Mesodermal cell (in vitro differentiated cells): ENCODE data around the gene DDX27.

Source experiments
- H3K27ac ChIP-seq: 2 replicates; pipeline ENCODE4 v1.7.0; 2013; ENCODE audit warnings: mild to moderate bottlenecking, low read depth, low read length, moderate library complexity; ENCODE audit not compliant: severe bottlenecking
- H3K36me3 ChIP-seq: 2 replicates; pipeline ENCODE4 v1.7.1; 2013; ENCODE audit warnings: mild to moderate bottlenecking, low read length, moderate library complexity; ENCODE audit not compliant: control insufficient read depth, insufficient read depth
- H3K4me1 ChIP-seq: one replicate; pipeline ENCODE4 v1.7.1; 2013; ENCODE audit warnings: mild to moderate bottlenecking, low read length; ENCODE audit not compliant: insufficient read depth, control insufficient read depth, poor library complexity, severe bottlenecking
- H3K4me3 ChIP-seq: 2 replicates; pipeline ENCODE4 v1.7.0; 2013; ENCODE audit warnings: low read length, control low read depth, mild to moderate bottlenecking; ENCODE audit not compliant: insufficient read depth, poor library complexity, severe bottlenecking; ENCODE audit errors: extremely low read depth
- H3K9me3 ChIP-seq: 2 replicates; pipeline ENCODE4 v1.7.1; 2013; ENCODE audit warnings: mild to moderate bottlenecking, low read length, moderate library complexity; ENCODE audit not compliant: control insufficient read depth
- WGBS, 2 experiments: methylation state at CpG; one replicate each; pipeline ENCODE4 v1.1.5; 2013; ENCODE audit warnings: missing lambda C conversion rate in 2 of 2; ENCODE audit not compliant: insufficient coverage in 2 of 2; 5-methylcytosine and 5-hydroxymethylcytosine counted together

DDX27 gene

DNA sequence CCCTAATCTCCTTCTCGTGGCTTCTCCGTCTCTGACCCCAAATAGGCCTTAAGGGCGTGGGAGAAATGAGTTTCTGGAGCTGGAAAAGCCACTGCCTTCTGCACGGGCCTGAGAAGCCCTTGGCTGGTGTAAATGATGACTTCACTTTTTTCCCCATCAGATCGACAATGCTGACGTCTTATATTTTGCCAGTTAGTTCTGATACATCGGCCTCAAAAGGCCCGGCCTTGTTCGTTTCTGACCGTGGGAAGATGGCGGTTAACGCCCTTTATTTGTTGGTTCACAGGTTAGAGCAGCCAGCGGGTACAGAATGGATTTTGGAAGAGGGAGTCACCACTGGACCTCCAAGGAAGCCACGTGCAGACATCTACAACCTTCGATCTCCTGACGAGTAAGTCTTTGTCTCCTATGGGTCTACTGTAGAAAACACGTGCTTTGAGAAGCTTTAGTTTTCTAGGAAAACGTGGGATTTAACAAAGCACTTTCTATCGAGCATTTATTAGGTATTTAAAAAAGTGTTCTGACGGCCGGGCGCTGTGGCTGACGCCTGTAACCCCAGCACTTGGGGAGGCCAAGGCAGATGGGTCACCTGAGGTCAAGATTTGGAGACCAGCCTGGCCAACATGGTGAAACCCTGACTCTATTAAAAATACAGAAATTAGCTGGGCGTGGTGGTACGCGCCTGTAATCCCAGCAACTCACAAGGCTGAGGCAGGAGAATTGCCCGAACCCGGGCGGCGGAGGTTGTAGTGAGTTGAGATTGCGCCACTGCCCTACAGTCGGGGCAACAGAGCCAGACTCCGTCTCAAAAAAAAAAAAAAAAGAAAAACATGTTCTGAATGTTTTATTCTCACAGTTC, 59.8 kb downstream of the DDX27 start:
- peaks cover 71% of the 10 kb centered on the region for H3K36me3 ChIP-seq
- 0% methylated on average over 15 to 27 of the region's 33 CpGs for WGBS, 2 experiments
- peaks cover 24% of the 10 kb centered on the region for H3K9me3 ChIP-seq
- peak overlapping the region; percentile 89 for H3K4me3 ChIP-seq
- peaks cover 3% of the 10 kb centered on the region for H3K4me1 ChIP-seq
- H3K27ac ChIP-seq: peak overlapping the region; percentile 95

DNA sequence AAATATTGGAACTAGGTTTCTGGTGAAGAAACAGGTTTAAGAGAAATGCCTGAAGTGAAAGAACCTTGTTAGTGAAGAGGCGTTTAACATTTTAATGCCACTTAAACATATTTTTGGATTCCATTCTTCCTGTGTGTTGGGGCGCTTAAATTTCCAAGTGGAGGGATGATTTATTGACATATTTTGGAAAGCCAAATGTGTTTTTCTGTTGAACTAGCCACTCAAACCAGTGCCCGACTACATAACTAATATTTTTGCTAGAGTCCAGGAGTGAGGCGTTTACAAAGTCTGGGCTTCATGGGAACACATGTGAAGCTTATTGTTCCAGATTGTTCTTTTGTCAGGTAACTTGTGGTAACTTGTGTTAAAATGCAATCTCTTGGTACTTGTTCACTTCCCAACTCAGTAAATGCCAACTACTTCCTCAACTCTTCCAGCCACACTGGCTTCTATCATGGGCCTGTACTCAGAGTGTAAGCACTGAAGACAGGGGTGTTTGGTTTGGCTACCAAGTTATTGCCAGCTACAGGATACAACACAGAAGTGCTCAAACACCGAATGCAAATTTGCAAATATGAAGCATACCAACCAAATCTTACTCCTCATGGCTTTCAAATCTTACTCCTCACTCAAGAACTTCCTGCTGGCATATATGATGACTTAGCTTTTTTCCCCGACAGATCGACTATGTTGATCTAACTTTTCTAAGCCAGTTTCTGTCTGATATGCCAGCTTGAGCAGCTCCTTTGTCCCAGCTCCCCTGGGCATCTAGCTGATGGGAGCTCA, 60.7 kb downstream of the DDX27 start:
- H3K9me3 ChIP-seq: peaks cover 24% of the 10 kb centered on the region
- 4 to 10% methylated on average over 2 to 3 of the region's 7 CpGs for WGBS, 2 experiments
- H3K4me3 ChIP-seq: peak overlapping the region; percentile 89
- peaks cover 74% of the 10 kb centered on the region for H3K36me3 ChIP-seq
- peak overlapping the region; percentile 95 for H3K27ac ChIP-seq
- peaks cover 3% of the 10 kb centered on the region for H3K4me1 ChIP-seq

DNA sequence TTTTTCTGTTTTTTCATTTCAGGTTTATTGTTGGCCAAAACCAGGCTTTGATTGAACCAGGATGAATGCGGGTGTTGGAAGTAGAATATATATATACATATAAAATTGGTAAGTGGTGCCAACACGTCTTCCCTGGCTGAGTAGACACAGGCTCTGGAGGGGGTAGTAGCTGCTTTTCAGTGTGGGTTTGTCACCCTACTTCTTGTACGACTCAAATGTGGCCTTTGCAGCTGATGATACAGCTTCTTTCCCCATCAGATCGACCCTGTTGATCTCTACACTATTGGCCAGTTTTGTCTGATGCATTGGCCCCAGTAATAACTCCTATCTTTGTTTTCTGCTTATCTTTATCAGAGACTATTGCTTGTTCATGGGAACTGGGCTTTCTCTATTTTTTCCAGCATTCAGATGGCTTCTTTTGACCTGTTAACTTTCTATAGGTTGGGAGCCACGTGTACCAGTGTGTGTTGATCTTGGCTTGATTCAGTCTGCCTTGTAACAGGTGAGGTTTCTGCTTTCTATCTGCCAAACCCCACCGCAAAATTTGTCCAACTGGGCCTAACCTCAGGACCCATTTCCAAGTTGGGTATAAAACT, 61.3 kb downstream of the DDX27 start:
- Histone ChIP-seq H3K4me3 (peak overlapping the region; percentile 89), H3K27ac (peak overlapping the region; percentile 95), H3K9me3 (peaks cover 29% of the 10 kb centered on the region), H3K4me1 (peaks cover 3% of the 10 kb centered on the region), H3K36me3 (peaks cover 74% of the 10 kb centered on the region)
- 12 to 27% methylated on average over 2 to 3 of the region's 6 CpGs for WGBS, 2 experiments

DNA sequence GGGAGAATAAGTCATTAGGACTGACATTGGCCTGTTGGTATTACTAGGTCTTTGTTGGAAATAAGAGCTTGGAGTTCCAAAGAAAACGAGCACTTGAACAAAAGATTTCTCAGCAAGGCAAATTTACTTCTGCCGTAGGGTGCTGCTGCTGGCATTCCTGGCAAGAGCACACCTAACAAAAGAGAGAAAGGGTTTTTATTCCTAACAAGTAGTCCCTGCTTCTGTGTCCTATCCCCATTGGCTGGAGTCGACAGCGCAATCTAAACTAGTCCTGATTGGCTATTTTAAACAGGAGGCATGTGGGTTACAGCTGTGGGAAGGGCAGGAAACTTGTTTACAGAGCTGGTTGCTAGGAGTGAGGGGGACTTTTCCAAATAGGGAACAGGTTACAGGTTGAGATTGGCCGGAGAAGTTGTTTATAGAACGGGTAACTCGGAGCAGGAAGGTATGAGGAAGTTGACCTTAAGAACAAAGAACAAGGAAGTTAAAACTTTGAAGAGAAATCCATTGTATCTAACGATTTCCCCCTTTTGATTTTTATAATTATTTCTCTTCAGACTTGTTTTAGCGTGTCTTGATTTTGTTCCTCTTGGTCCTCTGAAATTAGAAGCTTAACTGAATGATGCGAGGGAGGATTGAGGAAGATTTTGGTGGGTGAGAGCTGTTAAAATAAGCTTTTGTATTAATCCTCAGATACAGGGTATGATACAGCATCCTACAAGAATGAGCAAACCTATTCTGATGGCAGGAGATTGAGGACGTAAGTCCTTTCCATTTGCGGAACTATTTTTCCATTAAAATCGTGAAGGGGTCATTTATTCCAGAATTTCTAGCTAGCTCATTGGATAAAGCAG, 62.1 kb downstream of the DDX27 start:
- Histone ChIP-seq H3K36me3 (peaks cover 76% of the 10 kb centered on the region), H3K27ac (peak overlapping the region; percentile 95), H3K4me1 (peaks cover 6% of the 10 kb centered on the region), H3K4me3 (peak overlapping the region; percentile 89), H3K9me3 (peaks cover 36% of the 10 kb centered on the region)
- 26 to 27% methylated on average over 9 to 10 of the region's 13 CpGs for WGBS, 2 experiments

DNA sequence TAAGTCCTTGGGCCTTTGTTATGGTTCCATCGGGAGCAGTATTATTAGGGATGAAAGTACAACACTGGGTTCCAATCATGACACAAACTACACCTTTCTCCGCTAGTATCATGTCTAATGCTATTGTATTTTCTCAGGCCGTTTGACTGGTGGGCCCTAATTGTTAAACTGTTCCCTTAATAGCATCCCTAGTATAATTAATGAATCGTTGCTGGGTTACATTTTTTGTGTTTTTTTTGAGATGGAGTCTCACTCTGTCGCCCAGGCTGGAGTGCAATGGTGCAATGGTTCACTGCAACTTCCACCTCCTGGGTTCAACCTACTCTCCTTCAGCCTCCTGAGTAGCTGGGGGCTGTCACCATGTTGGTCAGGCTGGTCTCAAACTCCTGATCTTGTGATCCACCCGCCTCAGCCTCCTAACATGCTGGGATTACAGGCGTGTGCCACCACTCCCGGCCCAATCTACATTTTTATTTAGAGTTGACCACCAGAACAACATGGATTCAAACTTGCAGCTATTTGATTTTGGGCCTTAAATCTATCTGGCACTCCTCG, 62.8 kb downstream of the DDX27 start:
- Histone ChIP-seq H3K36me3 (peaks cover 83% of the 10 kb centered on the region), H3K9me3 (peaks cover 42% of the 10 kb centered on the region), H3K4me3 (peak overlapping the region; percentile 89), H3K4me1 (peaks cover 8% of the 10 kb centered on the region), H3K27ac (peak overlapping the region; percentile 95)
- 32 to 53% methylated on average over 4 of the region's 9 CpGs for WGBS, 2 experiments

DNA sequence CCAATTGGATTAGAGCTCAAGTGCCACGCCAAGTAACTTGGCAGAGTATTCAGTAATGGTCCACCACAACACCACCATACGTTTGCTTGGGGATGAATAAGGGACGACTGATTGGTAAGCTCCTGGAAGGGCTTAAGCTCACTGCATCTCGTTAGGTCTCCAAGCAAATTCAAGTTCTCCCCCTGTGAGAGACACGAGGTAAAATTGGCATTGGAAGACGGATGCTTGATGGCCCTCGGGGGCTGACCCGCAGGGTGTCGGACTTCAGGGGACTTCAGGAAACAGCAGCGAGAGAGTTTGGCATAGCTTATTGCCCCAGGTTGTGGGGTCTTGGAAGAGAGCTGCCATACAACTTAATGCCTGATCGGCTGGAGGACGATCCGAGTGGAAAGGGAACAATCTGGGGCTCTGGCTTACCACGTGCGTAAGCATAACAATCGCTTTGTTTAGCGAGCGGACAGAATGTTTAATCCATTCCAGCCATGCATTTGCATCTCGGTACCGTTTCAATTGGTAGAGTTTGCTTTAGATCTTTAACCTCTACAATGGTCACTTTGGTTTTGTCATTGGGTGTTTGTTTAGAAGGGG, 63.5 kb downstream of the DDX27 start:
- Histone ChIP-seq H3K4me1 (peaks cover 8% of the 10 kb centered on the region), H3K27ac (no peak overlapping the region), H3K4me3 (peak overlapping the region; percentile 89), H3K36me3 (peaks cover 90% of the 10 kb centered on the region), H3K9me3 (peaks cover 48% of the 10 kb centered on the region)
- WGBS, 2 experiments: 30 to 45% methylated on average over 13 to 16 of the region's 20 CpGs

DNA sequence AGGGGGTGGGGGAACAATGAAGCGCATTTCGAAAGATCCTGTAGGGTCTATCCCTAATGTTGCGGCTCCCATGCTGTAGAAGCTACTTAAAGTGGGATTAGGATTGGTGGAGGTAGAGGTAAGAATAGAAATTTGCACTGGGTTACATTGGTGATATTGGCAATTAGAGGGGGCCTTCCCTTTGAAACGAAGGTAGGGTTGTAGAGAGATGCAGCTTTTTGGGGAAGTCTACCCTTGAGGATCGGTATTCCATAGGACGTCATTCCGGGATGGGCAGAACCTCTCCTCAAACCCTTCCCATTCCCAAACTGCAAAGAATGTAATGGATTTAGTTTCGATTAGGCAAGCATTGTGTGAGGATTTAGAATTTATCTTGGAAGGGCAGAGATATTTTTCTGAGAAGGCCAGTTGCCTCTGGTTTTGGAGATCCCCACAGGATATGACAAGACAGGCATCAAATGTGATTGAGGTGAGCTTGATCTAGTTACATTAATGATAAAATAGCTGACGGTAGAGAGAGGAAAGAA, 64.0 kb downstream of the DDX27 start:
- Histone ChIP-seq H3K4me1 (peaks cover 8% of the 10 kb centered on the region), H3K4me3 (peak overlapping the region; percentile 89), H3K36me3 (peaks cover 96% of the 10 kb centered on the region), H3K9me3 (peaks cover 48% of the 10 kb centered on the region), H3K27ac (no peak overlapping the region)
- WGBS, 2 experiments: 61 to 67% methylated on average over 4 to 6 of the region's 9 CpGs

DNA sequence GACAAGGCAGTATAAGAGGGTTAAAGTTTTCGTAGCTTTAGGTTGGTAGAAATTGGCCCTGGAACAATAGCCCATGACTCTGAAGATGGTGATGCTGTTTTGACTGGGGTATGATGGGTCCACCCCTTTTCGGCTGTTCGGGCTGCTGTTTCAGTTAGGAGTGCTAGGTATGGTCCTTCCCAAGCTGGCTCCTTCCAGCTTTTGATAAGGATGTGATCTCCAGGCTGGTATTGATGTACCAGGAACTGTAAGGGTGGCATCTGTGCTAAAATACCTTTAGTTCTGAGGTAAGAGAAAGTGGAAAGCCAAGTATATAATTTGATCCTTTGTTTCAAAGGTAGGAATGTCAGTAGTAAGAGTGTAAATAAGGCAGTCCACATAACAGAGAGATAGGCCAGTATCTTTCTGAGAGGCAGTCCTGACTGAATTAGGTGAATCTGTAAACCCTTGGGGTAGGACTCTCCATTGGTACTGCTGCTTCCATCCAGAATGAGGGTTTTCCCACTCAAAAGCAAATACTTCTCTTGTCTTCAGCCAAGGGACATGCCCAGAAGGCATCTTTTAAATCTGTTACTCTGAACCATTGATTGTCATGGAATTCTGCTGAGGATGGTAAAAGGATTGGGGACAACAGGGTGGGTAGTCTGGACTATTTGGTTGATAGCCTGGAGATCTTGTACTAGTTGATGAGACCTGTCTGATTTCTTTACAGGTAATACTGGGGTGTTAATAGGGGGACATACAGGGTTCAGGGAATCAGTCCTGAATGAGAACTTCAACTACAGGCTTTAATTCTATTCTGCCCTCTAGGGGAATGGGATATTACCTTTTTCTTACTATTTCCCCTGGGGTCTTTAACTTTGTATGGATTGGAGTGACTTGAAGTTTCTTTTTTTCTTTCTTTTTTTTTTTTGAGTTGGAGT, 64.7 kb downstream of the DDX27 start:
- Histone ChIP-seq H3K27ac (no peak overlapping the region), H3K36me3 (peaks cover 100% of the 10 kb centered on the region), H3K4me1 (peaks cover 8% of the 10 kb centered on the region), H3K4me3 (peak overlapping the region; percentile 89), H3K9me3 (peaks cover 48% of the 10 kb centered on the region)
- 64 to 86% methylated on average over 3 of the region's 3 CpGs for WGBS, 2 experiments

DNA sequence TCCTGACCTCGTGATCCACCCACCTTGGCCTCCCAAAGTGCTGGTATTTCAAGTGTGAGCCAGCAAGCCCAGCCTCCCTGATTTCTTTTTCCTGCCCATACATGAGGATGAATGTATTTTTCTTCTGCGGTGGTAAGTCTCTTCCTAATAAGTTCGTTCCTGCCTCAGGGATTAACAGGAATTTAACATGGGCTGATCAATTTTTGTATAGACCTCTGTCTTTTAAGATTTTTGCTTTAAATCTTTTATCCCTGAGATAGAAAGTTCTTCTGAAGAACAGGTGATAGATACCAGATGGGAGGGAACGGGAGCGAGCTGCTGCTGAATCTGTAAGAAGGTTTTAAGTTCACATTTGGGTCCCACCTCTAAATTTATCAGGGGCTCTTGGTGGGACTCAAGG, 65.6 kb downstream of the DDX27 start:
- Histone ChIP-seq H3K4me3 (peak overlapping the region; percentile 9), H3K9me3 (peaks cover 45% of the 10 kb centered on the region), H3K36me3 (peaks cover 100% of the 10 kb centered on the region), H3K4me1 (peaks cover 8% of the 10 kb centered on the region), H3K27ac (peak overlapping the region; percentile 4)
- WGBS, 2 experiments: 81 to 100% methylated on average over 4 of the region's 5 CpGs
